Activated naive CD4-positive, alpha-beta T cell (primary cell): ENCODE results near the gene ASPRV1.

Source experiments
- DNase-seq, 4 experiments: peaks; one replicate each; lab custom pipeline; 2025; lab: John Stamatoyannopoulos, UW

The ASPRV1 gene

GRCh38 chr2:69988086-69988635 lies 26.7 kb upstream of the ASPRV1 start:
- no peak for DNase-seq

- DNase-seq: no peak
Observed at GRCh38 chr2:69986691-69987090, 25.3 kb upstream of the ASPRV1 start.

- DNase-seq: no peak
Observed at GRCh38 chr2:69985688-69986087, 24.3 kb upstream of the ASPRV1 start.

DNA sequence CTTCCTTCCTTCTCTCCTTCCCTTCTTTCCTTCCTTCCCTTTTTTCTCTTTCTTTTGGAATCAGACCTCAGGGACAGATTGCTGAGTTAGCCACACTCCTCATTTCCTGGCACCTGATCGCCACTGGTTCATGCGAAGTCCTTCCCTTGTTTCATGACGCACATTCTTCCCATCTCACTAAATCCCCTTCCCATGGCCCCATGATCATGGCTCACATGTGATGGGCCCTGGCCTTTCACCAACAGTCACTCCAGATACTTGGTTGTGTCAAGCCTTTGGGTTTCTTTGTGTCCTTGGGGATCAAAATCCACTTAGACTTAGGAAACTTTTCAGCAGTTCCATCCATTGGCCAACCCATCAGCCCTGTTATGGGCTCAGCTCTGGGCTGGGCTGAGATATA lies 23.8 kb upstream of the ASPRV1 start:
- no peak for DNase-seq

DNA sequence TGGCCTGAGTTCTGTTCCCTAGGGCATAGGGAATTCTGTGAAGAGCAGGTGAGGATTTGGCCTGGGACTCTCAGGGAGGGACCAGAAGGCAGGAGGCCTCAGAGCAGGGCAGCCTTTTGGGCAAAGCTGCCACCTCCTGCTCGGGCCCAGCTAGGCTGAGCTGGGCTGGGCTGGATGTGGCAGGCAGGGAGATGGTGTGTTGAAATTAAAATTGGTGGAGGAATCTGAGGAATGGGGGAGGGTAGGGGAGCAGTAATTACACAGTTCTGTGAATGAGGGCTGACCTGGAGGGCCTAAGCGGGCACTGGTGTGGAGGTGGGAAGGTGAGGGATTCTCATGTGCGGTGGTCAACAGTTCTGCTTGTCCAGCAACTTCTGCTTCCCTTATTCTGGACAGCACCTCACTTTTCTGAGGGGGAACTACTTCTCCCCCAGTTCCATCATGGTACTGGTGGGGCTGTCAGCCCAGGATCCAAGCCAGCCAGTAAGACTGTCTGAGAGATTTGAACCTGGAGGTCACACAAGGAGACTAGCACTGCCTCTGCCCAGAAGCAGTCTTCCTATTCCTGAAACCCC lies 22.0 kb upstream of the ASPRV1 start:
- DNase-seq: no peak

DNA sequence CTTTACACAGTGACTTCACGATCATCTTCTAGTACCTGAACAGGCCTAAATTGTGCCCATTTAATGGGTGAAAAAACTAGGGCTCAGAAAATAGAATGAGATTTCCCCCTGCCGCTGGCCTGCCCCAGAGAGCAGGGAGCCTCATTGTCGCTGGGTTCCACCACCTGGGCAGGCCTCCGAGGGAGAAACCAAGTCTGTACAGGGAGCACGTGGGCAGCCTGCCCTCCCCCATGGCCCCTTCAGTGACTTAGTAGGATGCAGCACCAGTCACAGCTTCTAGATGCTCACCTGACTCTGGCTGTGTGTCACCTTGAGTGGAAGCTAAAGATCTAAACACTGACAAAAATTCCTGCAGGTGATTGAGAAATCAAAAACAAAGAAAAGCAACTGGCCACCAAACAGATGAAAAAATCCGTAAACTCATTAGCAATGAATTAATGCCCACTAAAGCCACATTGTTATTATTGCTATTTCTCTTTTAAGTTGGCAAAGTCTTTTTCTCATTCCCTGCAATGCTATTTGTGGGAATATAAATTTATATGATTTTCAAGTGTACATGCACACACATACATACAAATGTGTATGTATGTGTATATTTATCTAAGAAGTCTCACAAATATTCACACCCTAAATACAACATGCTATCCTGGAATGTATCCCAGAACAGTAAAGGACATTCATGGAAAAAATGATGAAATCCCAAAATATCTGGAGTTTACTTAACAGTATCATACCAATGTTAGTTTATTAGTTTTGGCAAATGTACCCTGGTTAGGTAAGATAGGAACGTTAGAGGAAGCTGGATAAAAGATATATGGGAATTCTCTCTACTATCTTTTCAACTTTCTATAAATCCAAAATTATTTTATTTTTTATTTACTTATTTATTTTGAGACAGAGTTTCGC lies 18.7 kb upstream of the ASPRV1 start:
- no peak for DNase-seq

- DNase-seq: no peak
Observed at GRCh38 chr2:69977906-69978482, 16.6 kb upstream of the ASPRV1 start.

DNA sequence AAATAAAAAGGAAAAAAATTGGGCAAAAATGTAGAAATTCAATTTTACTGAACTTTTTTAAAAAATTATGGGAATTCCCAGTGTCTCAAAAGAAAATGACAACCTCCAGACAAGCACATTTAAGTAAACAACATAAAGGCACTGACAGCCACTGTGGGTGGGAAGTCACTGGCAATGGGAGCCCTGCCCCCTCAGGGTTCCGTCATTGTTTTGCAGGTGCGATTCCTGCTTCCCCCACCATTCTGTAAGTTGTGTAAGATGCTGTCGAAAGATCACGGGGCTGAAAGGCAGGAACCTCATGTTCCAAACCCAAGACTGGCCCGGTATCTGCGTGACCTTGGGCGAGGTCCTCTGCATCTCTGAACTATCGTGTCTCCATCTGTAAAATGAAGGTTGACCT lies 15.8 kb upstream of the ASPRV1 start:
- no peak for DNase-seq

GRCh38 chr2:69975853-69976462 lies 14.5 kb upstream of the ASPRV1 start:
- DNase-seq: no peak

DNA sequence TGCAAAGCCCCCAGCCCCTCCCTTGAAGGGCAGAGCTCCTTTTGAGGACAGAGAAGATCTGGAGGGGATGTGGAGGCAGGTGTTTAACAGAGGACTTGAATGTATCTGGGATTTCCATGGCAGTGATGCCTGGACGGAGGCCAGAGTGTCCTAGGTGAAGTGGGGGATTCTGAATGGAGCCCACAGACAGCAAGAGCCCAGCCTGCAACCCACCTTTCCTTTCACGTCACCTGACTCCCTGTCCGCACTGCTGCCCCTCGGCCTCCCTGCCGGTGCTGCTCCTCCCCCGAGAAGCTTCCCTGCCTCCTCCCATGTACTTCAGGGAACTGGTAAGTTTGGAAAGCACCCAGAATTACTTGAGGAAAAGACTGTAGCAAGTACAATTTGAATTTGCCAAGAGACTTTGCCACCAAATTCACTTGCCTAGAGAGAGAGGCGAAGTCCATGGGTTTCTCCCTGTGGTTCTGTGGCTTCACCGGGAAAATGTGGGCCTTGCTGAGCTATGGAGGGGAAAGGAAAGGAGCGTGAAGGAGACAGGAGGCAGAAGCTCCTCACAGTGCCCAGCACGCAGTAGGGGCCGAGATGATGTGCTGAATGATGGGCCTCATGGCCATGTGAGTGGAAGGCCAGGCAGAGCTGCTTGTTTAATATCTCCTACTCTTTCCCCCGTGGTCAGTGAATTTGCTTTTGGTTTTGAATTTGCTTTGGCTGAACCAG lies 13.9 kb upstream of the ASPRV1 start:
- no peak for DNase-seq

DNA sequence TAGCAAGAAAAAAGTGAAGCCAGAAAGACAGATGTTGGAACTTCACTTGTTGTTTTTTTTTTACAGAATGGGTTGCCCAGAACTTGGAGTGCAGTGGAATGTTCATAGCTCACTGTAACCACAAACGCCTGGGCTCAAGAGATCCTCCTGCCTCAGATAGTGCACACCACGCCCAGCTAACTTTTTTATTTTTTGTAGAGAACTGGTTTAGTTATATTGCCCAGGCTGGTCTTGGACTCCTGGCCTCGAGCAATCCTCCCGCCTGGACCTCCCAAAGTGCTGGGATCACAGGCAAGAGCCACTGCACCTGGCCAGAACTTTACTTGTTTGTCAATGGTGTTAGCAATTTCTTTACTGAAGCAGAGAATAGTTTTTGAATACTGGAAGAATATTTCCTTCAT lies 11.9 kb upstream of the ASPRV1 start:
- no peak for DNase-seq

GRCh38 chr2:69972822-69973221 lies 11.4 kb upstream of the ASPRV1 start:
- no peak for DNase-seq

GRCh38 chr2:69969991-69970390 lies 8.6 kb upstream of the ASPRV1 start:
- no peak for DNase-seq

- no peak for DNase-seq
Observed at GRCh38 chr2:69969126-69969983, 7.9 kb upstream of the ASPRV1 start.

- DNase-seq: no peak
Observed at GRCh38 chr2:69968609-69969008, 7.2 kb upstream of the ASPRV1 start.

- no peak for DNase-seq
Observed at GRCh38 chr2:69966496-69966895, 5.1 kb upstream of the ASPRV1 start.

DNA sequence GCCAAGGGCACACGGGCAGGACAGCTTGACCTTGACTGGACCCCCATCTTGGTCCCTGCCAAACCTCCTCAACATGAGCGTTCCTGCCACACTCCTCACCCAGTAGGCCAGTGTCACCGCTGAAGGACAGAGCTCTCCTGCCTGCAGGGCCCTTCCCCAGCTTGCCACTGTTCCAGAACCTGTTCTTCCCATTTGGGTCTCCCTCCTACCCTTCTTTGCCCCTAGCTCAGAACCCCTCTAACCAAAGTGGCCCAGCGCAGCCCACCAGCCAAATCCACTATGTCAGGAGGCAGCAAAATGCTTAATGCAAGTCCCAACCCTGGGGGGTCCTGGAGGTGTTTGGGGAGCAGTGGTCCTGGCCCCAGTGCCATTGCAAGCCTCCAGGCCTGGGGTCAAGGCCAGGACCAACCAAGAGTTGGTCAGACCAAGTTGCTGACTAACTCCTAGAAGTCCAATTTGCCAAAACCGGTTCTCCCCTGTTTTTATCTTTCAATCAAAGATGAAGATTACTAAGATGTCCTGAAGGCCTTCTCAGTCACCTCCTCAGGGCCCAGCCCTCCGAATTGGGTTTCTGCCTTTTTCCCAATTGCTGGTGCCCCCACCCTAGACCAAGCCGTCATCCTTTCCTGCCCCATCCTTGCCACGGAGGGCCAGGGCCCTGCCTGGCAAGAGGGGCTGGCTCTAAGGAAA lies 4.5 kb upstream of the ASPRV1 start:
- no peak for DNase-seq

DNA sequence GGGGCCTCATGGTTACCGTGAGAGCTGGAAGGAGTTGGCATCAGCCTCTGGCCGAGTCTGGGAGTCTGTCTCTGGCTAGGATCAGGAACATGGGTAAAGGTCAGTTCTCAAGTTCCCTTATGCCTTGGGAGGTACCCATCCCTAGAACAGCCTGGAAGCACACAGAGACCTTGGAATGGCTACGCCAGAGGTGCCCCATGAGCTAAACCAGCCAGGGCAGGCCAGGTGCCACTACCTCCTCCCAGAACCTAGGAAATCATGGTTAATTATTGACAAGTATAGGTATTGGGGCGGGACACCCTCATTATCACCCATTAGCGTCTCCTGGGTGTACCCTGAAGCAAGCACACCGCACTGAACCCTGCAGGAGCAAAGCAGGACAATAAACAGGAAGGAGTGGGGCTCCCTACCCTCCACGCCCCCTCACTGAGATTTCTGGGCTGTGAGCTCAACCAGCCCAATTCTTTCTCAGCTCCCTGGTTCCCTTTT lies 3.0 kb upstream of the ASPRV1 start:
- DNase-seq: no peak

DNA sequence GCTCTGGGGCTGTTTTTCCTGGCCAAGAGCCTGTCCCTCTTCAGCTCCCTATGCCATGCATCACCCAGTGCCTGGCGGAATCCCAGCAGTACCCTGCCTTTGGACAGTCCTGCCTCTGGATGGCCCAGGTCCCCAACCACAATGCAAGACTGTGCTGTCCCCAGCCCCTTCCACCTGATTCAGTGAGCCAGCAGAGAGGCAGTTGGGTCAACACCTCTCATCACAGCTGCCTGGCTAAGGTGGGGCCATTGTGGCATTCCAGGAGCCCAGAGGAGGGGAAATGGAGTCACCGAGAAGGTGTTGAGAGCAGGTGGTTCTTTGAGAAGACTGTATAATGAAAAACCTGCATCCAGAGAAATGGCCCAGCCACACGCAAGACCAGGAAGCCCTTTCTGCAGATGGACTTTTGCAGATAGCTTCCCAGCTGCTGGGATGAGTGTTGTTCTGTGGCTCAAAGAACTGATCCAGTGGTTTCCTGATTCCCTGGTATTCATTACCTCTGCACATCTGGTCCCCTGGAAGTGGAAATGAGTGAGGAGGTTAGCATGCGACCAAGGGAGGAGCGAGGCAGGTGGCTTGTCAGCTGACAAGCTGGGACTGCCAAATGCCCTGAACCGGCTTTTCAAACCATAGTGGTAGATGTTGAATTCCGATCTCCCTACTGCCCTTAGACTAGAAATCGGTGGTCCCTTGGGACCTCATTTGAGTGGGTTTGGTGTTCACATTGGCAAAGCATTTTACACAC lies 1.7 kb upstream of the ASPRV1 start:
- DNase-seq: no peak
